GM12878 (cell line): Measurements from ENCODE around the gene GUCA1A. TPM values are rescaled to one million over a fixed set of nuclear protein-coding genes. Genes with fewer than 3 reads are reported as not detected.

Experiments used
- ATAC-seq: fragments of 200-7000 bp; cut with Tn5 transposase; 3 replicates; pipeline ENCODE4 v1.9.1; 2020; ENCODE audit warnings: mild to moderate bottlenecking, moderate library complexity
- BruUV-seq: library from RNA; stranded (reverse); fragments of 400-500 nt; replicated peaks from 2 replicates; lab custom pipeline; 2021; lab: Mats Ljungman, UMichigan
- CTCF ChIA-PET: fragments of 300-600 bp; sonication (Branson Sonifier 250); formaldehyde crosslinking; extraction: SDS; loops from one replicate; lab custom pipeline; 2021; ENCODE audit warnings: inconsistent platforms; lab: Yijun Ruan, JAX
- POLR2A ChIA-PET: fragments of 350-600 bp; formaldehyde crosslinking; extraction: SDS; loops from one replicate; lab custom pipeline; 2021; ENCODE audit warnings: inconsistent platforms; lab: Charles Lee
- RAD21 ChIA-PET: fragments of 300-600 bp; sonication (Branson Sonifier 250); formaldehyde crosslinking; loops from one replicate; lab custom pipeline; 2023; ENCODE audit warnings: antibody characterized with exemption; ENCODE audit not compliant: unreplicated experiment; lab: Charles Lee
- SMC1A ChIA-PET: fragments of 300-600 bp; sonication (Branson Sonifier 250); formaldehyde crosslinking; loops from one replicate; lab custom pipeline; 2023; ENCODE audit not compliant: unreplicated experiment, uncharacterized antibody; lab: Charles Lee
- DNase-seq: peaks from one replicate; pipeline ENCODE4 v3.0.0-alpha.2; 2011; ENCODE audit warnings: low read depth, low spot score
- FAIRE-seq: peaks from 3 replicates; lab custom pipeline; 2011; peaks lifted over from hg19 to GRCh38; lab: Jason Lieb, UNC
- H2AFZ ChIP-seq: 2 replicates; pipeline ENCODE4 v1.6.0; 2011; ENCODE audit warnings: low read depth, low read length, control low read depth; ENCODE audit not compliant: control insufficient read depth
- H3K27ac ChIP-seq: 2 replicates; pipeline ENCODE4 v1.5.1; 2011; ENCODE audit warnings: control low read depth; ENCODE audit not compliant: control insufficient read depth, insufficient read depth
- H3K27me3 ChIP-seq, 2 experiments: replicated peaks in 1 of 2; 2 replicates each; pipeline versions ENCODE4 v1.6.0 to v1.6.1; 2011; ENCODE audit warnings: low read length in 1 of 2; ENCODE audit not compliant: control insufficient read depth in 2 of 2, insufficient read depth in 2 of 2
- H3K36me3 ChIP-seq, 2 experiments: 2 replicates each; pipeline ENCODE4 v1.5.1; 2011; ENCODE audit warnings: low read length in 1 of 2; ENCODE audit not compliant: control insufficient read depth in 2 of 2, insufficient read depth in 2 of 2
- H3K4me1 ChIP-seq: 2 replicates; pipeline ENCODE4 v1.6.1; 2011; ENCODE audit warnings: mild to moderate bottlenecking, low read length, moderate library complexity, mixed read lengths; ENCODE audit not compliant: control insufficient read depth, insufficient read depth
- H3K4me2 ChIP-seq: 2 replicates; pipeline ENCODE4 v1.6.0; 2011; ENCODE audit warnings: control low read depth; ENCODE audit not compliant: control insufficient read depth, insufficient read depth
- H3K4me3 ChIP-seq: fragments of 200-600 bp; sonication (generic); 2 replicates; pipeline ENCODE4 v1.5.1; 2016
- H3K79me2 ChIP-seq: 2 replicates; pipeline ENCODE4 v1.6.0; 2011; ENCODE audit warnings: low read length; ENCODE audit not compliant: control insufficient read depth, insufficient read depth
- H3K9ac ChIP-seq: 2 replicates; pipeline ENCODE4 v1.8.0; 2011; ENCODE audit warnings: low read length, control low read depth, mixed read lengths; ENCODE audit not compliant: control insufficient read depth, insufficient read depth
- H3K9me3 ChIP-seq: replicated peaks from 3 replicates; pipeline ENCODE4 v1.5.1; 2011; ENCODE audit warnings: mild to moderate bottlenecking, low read length; ENCODE audit not compliant: control insufficient read depth, insufficient read depth
- H4K20me1 ChIP-seq: 2 replicates; pipeline ENCODE4 v1.6.0; 2011; ENCODE audit not compliant: control insufficient read depth, insufficient read depth
- BACH1 ChIP-seq: fragments of 450-650 bp; IDR thresholded peaks from 2 replicates; pipeline ENCODE4 v1.6.1; 2017; ENCODE audit warnings: mild to moderate bottlenecking, borderline replicate concordance
- CHD4 ChIP-seq: fragments of 200-600 bp; sonication (generic); IDR thresholded peaks from 2 replicates; pipeline ENCODE4 v1.6.1; 2016; ENCODE audit warnings: mild to moderate bottlenecking
- FOXK2 ChIP-seq: fragments of 450-650 bp; IDR thresholded peaks from 2 replicates; pipeline ENCODE4 v1.6.1; 2017; ENCODE audit warnings: mild to moderate bottlenecking, moderate library complexity
- HDAC6 ChIP-seq: fragments of 200-600 bp; sonication (generic); IDR thresholded peaks from one replicate; pipeline ENCODE4 v1.8.0; 2017; ENCODE audit warnings: antibody characterized with exemption; ENCODE audit not compliant: unreplicated experiment
- IKZF1 ChIP-seq: fragments of 450-650 bp; conservative IDR thresholded peaks from 2 replicates; pipeline ENCODE4 v1.6.1; 2017; ENCODE audit warnings: antibody characterized with exemption, mild to moderate bottlenecking
- KDM1A ChIP-seq: fragments of 200-600 bp; sonication (generic); IDR thresholded peaks from 2 replicates; pipeline ENCODE4 v1.6.1; 2016; ENCODE audit warnings: borderline replicate concordance
- KLF5 ChIP-seq: fragments of 450-650 bp; IDR thresholded peaks from 2 replicates; pipeline ENCODE4 v1.6.1; 2014; ENCODE audit warnings: mild to moderate bottlenecking; ENCODE audit not compliant: partially characterized antibody
- NR2F1 ChIP-seq: fragments of 450-650 bp; conservative IDR thresholded peaks from 2 replicates; pipeline ENCODE4 v1.6.1; 2017; ENCODE audit warnings: mild to moderate bottlenecking
- POLR2AphosphoS2 ChIP-seq: IDR thresholded peaks from 2 replicates; pipeline ENCODE4 v1.6.1; 2011; ENCODE audit warnings: low read depth, mild to moderate bottlenecking, low read length, improper control_type of control experiment, moderate library complexity
- SMAD1 ChIP-seq: fragments of 450-650 bp; IDR thresholded peaks from 2 replicates; pipeline ENCODE4 v1.6.1; 2018; ENCODE audit warnings: mild to moderate bottlenecking, low read depth; ENCODE audit not compliant: partially characterized antibody
- SMC3 ChIP-seq: IDR thresholded peaks from 2 replicates; pipeline ENCODE4 v1.6.1; 2011; ENCODE audit warnings: low read length, improper control_type of control experiment, borderline replicate concordance
- SPI1 ChIP-seq: IDR thresholded peaks from 2 replicates; pipeline ENCODE4 v1.6.1; 2011; ENCODE audit warnings: low read depth, mild to moderate bottlenecking, low read length, moderate library complexity, borderline replicate concordance; ENCODE audit not compliant: insufficient read depth
- TBL1XR1 ChIP-seq: IDR thresholded peaks from 2 replicates; pipeline ENCODE4 v1.6.1; 2012; ENCODE audit warnings: low read depth, low read length, improper control_type of control experiment
- TCF7 ChIP-seq: IDR thresholded peaks from 2 replicates; pipeline ENCODE4 v1.6.1; 2014; ENCODE audit warnings: antibody characterized with exemption, borderline replicate concordance
- ZBED1 ChIP-seq: IDR thresholded peaks from 2 replicates; pipeline ENCODE4 v1.6.1; 2016; ENCODE audit warnings: borderline replicate concordance
- ZZZ3 ChIP-seq: IDR thresholded peaks from 2 replicates; pipeline ENCODE4 v1.6.1; 2011; ENCODE audit warnings: low read depth; ENCODE audit not compliant: control insufficient read depth, insufficient read length
- WGBS: methylation state at CpG from one replicate; pipeline ENCODE4 v1.1.6; 2016; ENCODE audit warnings: low lambda C conversion rate; ENCODE audit not compliant: insufficient replicate concordance, insufficient coverage; ENCODE audit errors: missing lambda C conversion rate; 5-methylcytosine and 5-hydroxymethylcytosine counted together
- in situ Hi-C: fragments of 300-500 bp; cut with MboI; formaldehyde crosslinking; loops from 9 replicates; pipeline ENCODE4 v1.14.3; 2018; ENCODE audit warnings: mixed read lengths
- intact Hi-C: fragments of 100-400 bp; cut with micrococcal nuclease; formaldehyde crosslinking; loops from one replicate; pipeline ENCODE4 v1.14.2; 2022; ENCODE audit not compliant: unreplicated experiment
- polyA plus RNA-seq, 11 experiments: library from polyadenylated mRNA; depleted of rRNA in 4 of 11; unstranded in 6 of 11; stranded (reverse) in 5 of 11; fragments of >200 nt; fragmentation: Nextera tagmentation in 4 of 11; fragmentation: Illumina TruSeq in 1 of 11; extraction: Ambion mirVana in 4 of 11; extraction: Trizol in 1 of 11; gene quantifications; 1 replicate in 1 of 11; 2 replicates in 10 of 11; pipeline versions ENCODE4 v1.2.1 to v1.2.3, GENCODE V29; 2011 to 2016; ENCODE audit warnings: inconsistent platforms in 2 of 11, missing spikeins in 2 of 11, low read depth in 1 of 11
- total RNA-seq, 4 experiments: library from RNA; depleted of rRNA in 3 of 4; stranded (reverse); fragments of >200 nt in 3 of 4; fragmentation: Illumina TruSeq in 1 of 4; extraction: Trizol in 1 of 4; gene quantifications; 2 replicates each; pipeline versions ENCODE4 v1.2.1 to v1.2.3, GENCODE V29; 2013 to 2021
- TF ChIP-seq, protein P1 (sequence below): fragments of 450-650 bp; IDR thresholded peaks from 2 replicates; pipeline ENCODE4 v1.6.1; 2016; ENCODE audit warnings: mild to moderate bottlenecking, moderate library complexity, borderline replicate concordance
- TF ChIP-seq, protein P2 (sequence below): fragments of 450-650 bp; IDR thresholded peaks from 2 replicates; pipeline ENCODE4 v1.6.1; 2017; ENCODE audit warnings: antibody characterized with exemption, mild to moderate bottlenecking, moderate library complexity
- TF ChIP-seq, protein P3 (sequence below): IDR thresholded peaks from 2 replicates; pipeline ENCODE4 v1.6.1; 2012; ENCODE audit warnings: low read depth, low read length, improper control_type of control experiment

GUCA1A gene
- total and polyA plus RNA-seq, 10 of the 15 experiments (the other 5 are each of a cell fraction or from before 2014, with no cell fraction given) = not detected

DNA sequence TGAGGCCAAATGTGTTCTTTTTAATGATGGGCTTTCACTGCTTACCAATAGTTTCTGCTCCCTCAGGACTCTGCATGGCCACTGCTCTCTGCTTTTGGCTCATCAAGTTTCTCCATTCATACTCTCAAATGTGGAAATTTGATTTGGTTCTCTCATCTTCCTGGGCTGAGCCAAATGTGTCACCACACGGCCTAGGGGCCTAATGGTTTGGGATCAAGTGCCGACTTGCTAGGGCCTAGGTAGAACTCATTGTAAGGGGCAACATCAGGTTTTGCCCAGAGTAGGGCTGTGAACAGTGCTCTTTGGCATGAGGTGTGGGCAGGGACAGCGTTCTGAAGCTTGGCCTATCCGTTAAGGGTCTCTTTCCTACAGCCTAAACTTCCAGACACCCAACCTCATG lies 48.4 kb downstream of the GUCA1A start:
- Histone ChIP-seq H3K4me3 (no peak overlapping the region), H3K9ac (no peak overlapping the region), H4K20me1 (no peaks in the 10 kb centered on the region), H3K9me3 (no peaks in the 10 kb centered on the region), H3K79me2 (peaks cover 11% of the 10 kb centered on the region), H3K4me1 (peaks cover under 1% of the 10 kb centered on the region; the same call in 1 of the 2 replicates), H3K36me3 (no peaks in the 10 kb centered on the region), H3K4me2 (no peak overlapping the region), H2AFZ (no peak overlapping the region), H3K27ac (no peak overlapping the region), H3K27me3 (no peaks in the 10 kb centered on the region)
- no peak for DNase-seq
- intact Hi-C loops = no loop called here
- ATAC-seq = no peak
- FAIRE-seq = no peak
- WGBS = 78% methylated on average over 4 of the region's 4 CpGs
- in situ Hi-C loops = no loop called here
- no TSS peak for BruUV-seq
- CTCF ChIA-PET = interaction anchor here (0.8 kb wide), 1 partner anchor 326 kb away, joined by 3 read pairs; no protein-coding TSS in a partner anchor
- SMC1A ChIA-PET = interaction anchor here (1.5 kb wide), 1 partner anchor 284 kb away, joined by 3 read pairs; no protein-coding TSS in a partner anchor
- RAD21 ChIA-PET = no interaction called here
- POLR2A ChIA-PET = interaction anchor here (1.6 kb wide), 1 partner anchor 29 kb away, joined by 3 read pairs; no protein-coding TSS in a partner anchor
- no peak for TF ChIP-seq SMAD1
- TF ChIP-seq KLF5 = no peak
- no peak for TF ChIP-seq BACH1
- TF ChIP-seq POLR2AphosphoS2 = no peak
- TF ChIP-seq TBL1XR1 = no peak
- no peak for TF ChIP-seq KDM1A
- no peak for TF ChIP-seq TCF7
- no peak for TF ChIP-seq HDAC6
- TF ChIP-seq CHD4 = no peak
- no peak for TF ChIP-seq IKZF1
- no peak for TF ChIP-seq SMC3
- no peak for TF ChIP-seq ZBED1
- TF ChIP-seq NR2F1 = no peak
- TF ChIP-seq ZZZ3 = no peak
- no peak for TF ChIP-seq SPI1
- TF ChIP-seq, protein P1, sequence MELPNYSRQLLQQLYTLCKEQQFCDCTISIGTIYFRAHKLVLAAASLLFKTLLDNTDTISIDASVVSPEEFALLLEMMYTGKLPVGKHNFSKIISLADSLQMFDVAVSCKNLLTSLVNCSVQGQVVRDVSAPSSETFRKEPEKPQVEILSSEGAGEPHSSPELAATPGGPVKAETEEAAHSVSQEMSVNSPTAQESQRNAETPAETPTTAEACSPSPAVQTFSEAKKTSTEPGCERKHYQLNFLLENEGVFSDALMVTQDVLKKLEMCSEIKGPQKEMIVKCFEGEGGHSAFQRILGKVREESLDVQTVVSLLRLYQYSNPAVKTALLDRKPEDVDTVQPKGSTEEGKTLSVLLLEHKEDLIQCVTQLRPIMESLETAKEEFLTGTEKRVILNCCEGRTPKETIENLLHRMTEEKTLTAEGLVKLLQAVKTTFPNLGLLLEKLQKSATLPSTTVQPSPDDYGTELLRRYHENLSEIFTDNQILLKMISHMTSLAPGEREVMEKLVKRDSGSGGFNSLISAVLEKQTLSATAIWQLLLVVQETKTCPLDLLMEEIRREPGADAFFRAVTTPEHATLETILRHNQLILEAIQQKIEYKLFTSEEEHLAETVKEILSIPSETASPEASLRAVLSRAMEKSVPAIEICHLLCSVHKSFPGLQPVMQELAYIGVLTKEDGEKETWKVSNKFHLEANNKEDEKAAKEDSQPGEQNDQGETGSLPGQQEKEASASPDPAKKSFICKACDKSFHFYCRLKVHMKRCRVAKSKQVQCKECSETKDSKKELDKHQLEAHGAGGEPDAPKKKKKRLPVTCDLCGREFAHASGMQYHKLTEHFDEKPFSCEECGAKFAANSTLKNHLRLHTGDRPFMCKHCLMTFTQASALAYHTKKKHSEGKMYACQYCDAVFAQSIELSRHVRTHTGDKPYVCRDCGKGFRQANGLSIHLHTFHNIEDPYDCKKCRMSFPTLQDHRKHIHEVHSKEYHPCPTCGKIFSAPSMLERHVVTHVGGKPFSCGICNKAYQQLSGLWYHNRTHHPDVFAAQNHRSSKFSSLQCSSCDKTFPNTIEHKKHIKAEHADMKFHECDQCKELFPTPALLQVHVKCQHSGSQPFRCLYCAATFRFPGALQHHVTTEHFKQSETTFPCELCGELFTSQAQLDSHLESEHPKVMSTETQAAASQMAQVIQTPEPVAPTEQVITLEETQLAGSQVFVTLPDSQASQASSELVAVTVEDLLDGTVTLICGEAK = no peak
- TF ChIP-seq, protein P2, sequence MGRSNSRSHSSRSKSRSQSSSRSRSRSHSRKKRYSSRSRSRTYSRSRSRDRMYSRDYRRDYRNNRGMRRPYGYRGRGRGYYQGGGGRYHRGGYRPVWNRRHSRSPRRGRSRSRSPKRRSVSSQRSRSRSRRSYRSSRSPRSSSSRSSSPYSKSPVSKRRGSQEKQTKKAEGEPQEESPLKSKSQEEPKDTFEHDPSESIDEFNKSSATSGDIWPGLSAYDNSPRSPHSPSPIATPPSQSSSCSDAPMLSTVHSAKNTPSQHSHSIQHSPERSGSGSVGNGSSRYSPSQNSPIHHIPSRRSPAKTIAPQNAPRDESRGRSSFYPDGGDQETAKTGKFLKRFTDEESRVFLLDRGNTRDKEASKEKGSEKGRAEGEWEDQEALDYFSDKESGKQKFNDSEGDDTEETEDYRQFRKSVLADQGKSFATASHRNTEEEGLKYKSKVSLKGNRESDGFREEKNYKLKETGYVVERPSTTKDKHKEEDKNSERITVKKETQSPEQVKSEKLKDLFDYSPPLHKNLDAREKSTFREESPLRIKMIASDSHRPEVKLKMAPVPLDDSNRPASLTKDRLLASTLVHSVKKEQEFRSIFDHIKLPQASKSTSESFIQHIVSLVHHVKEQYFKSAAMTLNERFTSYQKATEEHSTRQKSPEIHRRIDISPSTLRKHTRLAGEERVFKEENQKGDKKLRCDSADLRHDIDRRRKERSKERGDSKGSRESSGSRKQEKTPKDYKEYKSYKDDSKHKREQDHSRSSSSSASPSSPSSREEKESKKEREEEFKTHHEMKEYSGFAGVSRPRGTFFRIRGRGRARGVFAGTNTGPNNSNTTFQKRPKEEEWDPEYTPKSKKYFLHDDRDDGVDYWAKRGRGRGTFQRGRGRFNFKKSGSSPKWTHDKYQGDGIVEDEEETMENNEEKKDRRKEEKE = no peak
- TF ChIP-seq, protein P3, sequence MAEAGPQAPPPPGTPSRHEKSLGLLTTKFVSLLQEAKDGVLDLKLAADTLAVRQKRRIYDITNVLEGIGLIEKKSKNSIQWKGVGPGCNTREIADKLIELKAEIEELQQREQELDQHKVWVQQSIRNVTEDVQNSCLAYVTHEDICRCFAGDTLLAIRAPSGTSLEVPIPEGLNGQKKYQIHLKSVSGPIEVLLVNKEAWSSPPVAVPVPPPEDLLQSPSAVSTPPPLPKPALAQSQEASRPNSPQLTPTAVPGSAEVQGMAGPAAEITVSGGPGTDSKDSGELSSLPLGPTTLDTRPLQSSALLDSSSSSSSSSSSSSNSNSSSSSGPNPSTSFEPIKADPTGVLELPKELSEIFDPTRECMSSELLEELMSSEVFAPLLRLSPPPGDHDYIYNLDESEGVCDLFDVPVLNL = no peak
- no peak for TF ChIP-seq FOXK2
